TTC549 (cell line): Measurements from ENCODE around the gene TRIM32.
"Not testable (repeated sequence)": the region's sequence is repeated elsewhere in the genome, so short reads cannot be mapped to it uniquely, and the experiment has no call there.

Source experiments
- FAIRE-seq: peaks from 2 replicates; lab custom pipeline; 2012; peaks lifted over from hg19 to GRCh38; lab: Jason Lieb, UNC

TRIM32 gene

GRCh38 chr9:116674210-116674980, 12.7 kb upstream of the TRIM32 start:
- FAIRE-seq, result no peak

GRCh38 chr9:116683535-116683934, 3.6 kb upstream of the TRIM32 start:
- FAIRE-seq, result no peak

GRCh38 chr9:116685166-116685565, 1.9 kb upstream of the TRIM32 start:
- no peak for FAIRE-seq

DNA sequence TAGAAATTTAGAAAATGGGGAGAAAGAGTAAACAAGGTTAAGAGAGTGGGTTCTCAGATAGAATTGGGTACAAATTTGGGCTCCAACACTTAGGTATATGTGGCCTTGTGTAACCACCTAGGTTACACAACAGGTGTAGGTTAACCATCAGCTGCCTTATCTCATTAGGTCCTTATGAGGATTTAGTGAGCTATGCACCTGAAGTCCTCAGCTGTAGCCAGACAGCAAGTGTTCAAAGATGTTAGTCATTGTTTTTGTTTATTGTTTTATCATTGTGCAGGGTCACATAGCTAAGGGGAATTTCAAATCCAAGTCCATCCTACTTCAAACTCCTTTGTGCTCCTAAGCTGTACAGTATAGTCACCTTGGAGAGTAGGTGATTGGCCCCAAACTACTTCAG, 970 bp upstream of the TRIM32 start:
- no peak for FAIRE-seq

GRCh38 chr9:116686693-116687073, 422 bp upstream of the TRIM32 start:
- FAIRE-seq, result no peak

DNA sequence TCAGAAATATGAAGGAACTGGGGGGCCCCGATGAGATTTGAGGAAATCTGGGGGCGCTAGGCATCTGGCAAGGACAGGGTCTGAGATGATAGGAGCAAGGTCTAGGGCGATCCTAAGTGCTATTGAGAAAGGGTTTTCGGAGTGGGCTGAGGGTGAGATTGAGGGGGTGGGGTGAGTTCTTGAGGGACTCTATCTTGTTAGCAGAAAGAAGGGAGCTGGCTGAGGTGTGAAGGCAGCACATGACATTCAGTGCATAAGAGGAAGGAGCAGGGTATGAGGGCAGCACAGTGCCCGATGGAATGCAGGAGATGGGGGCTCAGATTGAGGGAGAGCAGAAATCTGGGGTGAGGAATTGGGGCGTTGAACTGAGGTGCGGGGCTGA, 640 bp downstream of the TRIM32 start:
- FAIRE-seq, result no peak

GRCh38 chr9:116688806-116689485, 1.8 kb downstream of the TRIM32 start:
- no peak for FAIRE-seq

- FAIRE-seq, result no peak
These were observed 2.5 kb downstream of the TRIM32 start for GRCh38 chr9:116689486-116690032.

DNA sequence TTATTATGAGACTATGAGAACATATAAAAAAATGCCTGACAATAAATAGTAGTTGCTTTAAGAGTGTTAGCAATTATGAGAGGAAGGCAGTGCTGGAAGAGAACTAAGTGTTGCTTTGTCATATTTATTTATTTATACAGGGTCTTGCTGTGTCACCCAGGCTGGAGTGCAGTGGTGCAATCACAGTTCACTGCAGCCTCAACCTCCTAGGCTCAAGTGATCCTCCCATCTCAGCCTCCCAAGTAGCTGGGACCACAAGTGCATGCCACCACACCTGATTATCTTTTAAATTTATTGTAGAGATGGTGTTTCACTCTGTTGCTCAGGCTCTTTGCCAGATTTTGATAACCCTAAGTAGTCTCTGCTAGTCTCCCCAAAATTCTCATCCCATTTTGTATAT, 3.7 kb downstream of the TRIM32 start:
- FAIRE-seq, result not testable (repeated sequence)

DNA sequence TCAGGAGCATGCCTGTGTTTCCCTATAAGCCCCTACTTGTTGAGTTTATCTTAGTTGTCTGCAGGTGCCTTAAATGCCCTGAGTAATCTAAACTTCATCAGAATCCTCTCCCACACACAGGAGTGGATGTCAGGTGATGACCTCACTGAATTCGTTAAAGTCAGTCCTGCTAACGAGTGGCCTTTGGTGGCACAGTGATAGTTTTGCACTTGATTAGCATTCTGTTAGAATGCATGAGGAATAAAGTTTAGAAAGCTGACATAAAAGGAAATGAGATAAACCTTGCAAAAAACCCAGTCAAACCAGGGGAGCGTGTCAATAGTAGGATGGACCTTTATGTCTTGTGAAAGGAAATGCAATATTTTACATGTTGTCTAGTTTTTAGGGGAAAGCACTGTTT, 4.5 kb downstream of the TRIM32 start:
- no peak for FAIRE-seq

- FAIRE-seq, result no peak
These were observed 5.5 kb downstream of the TRIM32 start for GRCh38 chr9:116692616-116693015.

DNA sequence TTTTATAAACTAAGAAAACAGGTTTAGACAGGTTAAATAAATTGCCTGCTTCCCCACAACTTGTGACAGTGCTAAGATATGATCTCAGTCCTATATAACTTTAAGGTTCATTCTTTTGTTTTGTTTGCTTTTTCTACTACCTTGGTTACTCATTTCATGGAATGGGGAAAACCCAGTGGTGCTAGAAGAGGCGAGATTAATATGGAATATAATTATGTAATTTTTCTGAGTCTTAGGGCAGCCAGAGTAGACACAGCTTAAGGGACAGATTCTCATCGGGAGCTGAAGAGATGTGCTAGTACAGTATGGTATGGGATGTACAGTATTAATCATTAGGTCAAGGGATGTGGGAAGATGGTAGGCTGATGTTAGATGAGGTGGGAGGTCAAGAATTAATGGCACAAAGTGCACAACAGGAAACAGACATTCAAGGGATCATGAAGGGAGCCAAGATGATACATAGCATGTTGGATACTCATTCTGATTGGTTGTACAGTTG, 6.2 kb downstream of the TRIM32 start:
- no peak for FAIRE-seq

- FAIRE-seq, result no peak
These were observed 7.7 kb downstream of the TRIM32 start for GRCh38 chr9:116694785-116695291.

GRCh38 chr9:116695438-116695837, 8.3 kb downstream of the TRIM32 start:
- no peak for FAIRE-seq

GRCh38 chr9:116697362-116697761, 10.3 kb downstream of the TRIM32 start:
- FAIRE-seq, result no peak

DNA sequence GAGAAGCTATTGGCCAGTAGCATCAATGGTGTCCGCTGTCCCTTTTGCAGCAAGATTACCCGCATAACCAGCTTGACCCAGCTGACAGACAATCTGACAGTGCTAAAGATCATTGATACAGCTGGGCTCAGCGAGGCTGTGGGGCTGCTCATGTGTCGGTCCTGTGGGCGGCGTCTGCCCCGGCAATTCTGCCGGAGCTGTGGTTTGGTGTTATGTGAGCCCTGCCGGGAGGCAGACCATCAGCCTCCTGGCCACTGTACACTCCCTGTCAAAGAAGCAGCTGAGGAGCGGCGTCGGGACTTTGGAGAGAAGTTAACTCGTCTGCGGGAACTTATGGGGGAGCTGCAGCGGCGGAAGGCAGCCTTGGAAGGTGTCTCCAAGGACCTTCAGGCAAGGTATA, 10.8 kb downstream of the TRIM32 start:
- no peak for FAIRE-seq

GRCh38 chr9:116700279-116700678, 13.2 kb downstream of the TRIM32 start:
- no peak for FAIRE-seq

DNA sequence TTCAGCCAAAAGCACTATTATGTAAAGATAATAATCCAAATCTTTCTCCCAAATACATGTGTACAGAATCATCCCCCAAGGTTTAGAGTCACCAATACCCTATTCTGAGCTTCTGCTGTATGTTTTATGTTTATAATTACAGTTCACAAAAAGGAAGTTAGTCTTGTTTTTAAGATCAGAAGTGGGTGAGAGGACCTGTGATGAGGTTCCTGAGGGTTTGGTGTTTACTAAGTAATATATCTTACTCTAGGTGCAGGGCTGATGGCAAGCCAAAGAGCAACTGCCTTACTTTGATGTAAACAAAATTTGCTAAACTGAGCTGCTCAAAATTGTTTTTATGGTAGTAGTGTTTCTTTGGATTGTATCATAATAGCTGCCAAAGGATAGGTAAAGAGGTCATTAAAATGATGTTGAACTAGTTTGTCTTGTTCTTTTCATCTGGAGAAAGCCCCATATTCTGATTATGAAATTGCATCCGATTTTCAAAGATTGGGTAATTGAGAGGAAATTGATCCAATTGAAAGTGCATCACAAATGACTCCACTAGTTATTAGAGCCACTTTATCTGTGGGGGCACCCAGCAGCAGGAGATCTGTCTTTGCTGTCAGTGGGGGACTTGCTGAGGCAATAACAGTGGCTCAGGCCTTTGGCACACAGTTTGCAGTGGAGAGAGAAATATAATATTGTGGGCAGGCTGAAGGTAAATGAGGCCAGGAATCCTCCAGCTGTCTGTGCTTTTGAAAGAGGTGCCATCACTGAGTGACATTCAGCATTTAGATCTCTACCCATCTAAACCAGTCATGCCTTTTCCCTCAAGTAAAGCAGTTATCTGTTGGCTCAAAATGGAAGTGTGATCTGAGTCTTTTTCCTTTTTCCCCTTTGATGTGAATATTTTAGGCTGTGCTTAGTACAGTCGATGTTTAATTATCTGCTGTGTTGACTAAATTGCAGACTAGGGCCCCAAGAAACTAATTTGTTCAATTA, 14.1 kb downstream of the TRIM32 start:
- FAIRE-seq, result no peak

DNA sequence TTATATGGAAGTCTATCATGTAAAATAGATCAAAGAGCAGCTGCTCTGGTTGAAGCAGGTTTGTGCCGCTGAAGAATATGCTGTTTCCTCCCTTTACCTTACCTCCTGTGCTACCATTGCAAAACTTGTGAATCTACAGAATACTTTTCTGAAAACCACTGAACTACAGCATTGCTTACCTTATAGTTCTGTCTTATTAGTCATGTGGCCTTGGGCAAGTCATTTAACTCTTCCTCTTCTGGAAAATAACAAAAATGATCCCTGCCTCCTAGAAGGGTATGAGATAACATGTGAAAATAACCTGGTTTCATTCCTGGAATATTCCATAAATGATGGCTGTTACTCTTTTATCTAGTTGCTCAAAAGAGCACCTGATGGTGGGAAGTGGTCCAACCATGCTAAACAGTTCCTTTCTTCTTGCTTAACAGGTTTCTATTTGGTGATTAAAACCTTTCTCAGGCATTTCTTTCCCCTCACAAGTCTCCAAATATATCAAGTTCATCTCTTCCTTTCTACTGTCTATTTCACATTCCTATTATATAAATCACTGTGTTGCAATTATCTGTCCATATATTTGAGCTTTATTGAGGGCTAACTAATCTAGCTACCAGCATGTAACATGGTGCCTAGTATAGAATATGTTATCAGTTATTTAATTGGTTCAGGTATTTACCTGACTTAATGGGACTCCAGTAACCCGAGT, 15.0 kb downstream of the TRIM32 start:
- no peak for FAIRE-seq

- no peak for FAIRE-seq
These were observed 16.5 kb downstream of the TRIM32 start for GRCh38 chr9:116703634-116704033.

DNA sequence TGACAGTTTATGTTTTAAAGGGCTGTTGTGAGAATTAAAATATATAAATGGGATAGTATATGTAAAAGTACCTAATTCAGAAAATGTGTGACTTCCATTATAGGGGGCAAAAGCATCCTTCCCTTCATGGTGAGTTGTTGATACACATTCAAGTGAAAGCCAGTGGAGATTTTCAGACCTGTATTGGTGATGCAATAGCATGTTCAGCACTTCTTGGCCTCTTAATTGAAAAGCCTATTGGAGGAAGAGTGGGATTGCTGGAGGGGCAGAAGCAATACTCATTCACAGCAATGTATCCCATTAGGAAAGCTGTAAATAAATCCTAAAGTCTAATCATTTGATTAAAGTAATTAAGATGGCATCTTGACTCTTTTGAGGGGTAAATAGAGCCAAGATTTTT, 17.4 kb downstream of the TRIM32 start:
- no peak for FAIRE-seq
